HFF-Myc (cell line): ENCODE measurements around the gene SDHC.

ENCODE experiments used
- DNase-seq: peaks from one replicate; pipeline ENCODE4 v3.0.0-alpha.2; 2011; ENCODE audit warnings: low read depth; ENCODE audit errors: extremely low read depth
- H3K4me3 ChIP-seq: replicated peaks from 2 replicates; pipeline ENCODE4 v1.5.1; 2011; ENCODE audit warnings: low read depth, mild to moderate bottlenecking, control low read depth, low read length
- TF ChIP-seq, protein P1 (sequence below): IDR thresholded peaks from 2 replicates; pipeline ENCODE4 v1.5.1; 2012; ENCODE audit warnings: mild to moderate bottlenecking, low read depth, low read length, control low read depth; ENCODE audit errors: missing control alignments

The SDHC gene

DNA sequence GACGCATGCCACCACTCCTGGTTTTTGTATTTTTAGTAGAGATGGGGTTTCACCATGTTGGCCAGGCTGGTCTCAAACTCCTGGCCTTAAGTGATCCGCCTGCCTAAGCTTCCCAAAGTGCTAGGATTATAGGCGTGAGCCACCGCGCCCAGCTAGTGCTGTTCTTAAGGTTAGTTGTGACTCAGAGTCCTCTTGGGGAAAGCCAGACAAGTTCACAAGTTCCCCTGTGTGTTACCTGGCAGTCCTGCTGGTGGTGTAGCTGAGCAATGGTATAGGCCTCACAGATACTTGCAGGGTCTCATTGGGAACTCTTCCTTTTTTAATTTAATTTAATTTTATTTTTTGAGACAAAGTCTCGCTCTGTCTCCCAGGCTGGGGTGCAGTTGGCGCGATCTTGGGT lies 42.9 kb downstream of the SDHC start:
- DNase-seq: no peak
- TF ChIP-seq, protein P1, sequence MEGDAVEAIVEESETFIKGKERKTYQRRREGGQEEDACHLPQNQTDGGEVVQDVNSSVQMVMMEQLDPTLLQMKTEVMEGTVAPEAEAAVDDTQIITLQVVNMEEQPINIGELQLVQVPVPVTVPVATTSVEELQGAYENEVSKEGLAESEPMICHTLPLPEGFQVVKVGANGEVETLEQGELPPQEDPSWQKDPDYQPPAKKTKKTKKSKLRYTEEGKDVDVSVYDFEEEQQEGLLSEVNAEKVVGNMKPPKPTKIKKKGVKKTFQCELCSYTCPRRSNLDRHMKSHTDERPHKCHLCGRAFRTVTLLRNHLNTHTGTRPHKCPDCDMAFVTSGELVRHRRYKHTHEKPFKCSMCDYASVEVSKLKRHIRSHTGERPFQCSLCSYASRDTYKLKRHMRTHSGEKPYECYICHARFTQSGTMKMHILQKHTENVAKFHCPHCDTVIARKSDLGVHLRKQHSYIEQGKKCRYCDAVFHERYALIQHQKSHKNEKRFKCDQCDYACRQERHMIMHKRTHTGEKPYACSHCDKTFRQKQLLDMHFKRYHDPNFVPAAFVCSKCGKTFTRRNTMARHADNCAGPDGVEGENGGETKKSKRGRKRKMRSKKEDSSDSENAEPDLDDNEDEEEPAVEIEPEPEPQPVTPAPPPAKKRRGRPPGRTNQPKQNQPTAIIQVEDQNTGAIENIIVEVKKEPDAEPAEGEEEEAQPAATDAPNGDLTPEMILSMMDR: no peak
- H3K4me3 ChIP-seq: no peak overlapping the region

- no peak overlapping the region for H3K4me3 ChIP-seq
Measured at GRCh38 chr1:161359291-161359690, 45.1 kb downstream of the SDHC start.

GRCh38 chr1:161364332-161364731 lies 50.2 kb downstream of the SDHC start:
- TF ChIP-seq, protein P1: no peak
- no peak overlapping the region for H3K4me3 ChIP-seq
- no peak for DNase-seq

More at GRCh38 chr1:161359291-161359690, 45.1 kb downstream of the SDHC start:
- TF ChIP-seq, protein P1: no peak
- DNase-seq: no peak

- no peak for DNase-seq
- H3K4me3 ChIP-seq: no peak overlapping the region
- TF ChIP-seq, protein P1: no peak
Measured at GRCh38 chr1:161365207-161365606, 51.0 kb downstream of the SDHC start.

GRCh38 chr1:161367684-161368400 lies 53.7 kb downstream of the SDHC start, which contains the start of gene CFAP126:
Gene CFAP126, minus strand, starts transcription at chr1:161367876. Its CDS starts 8 bp downstream, at chr1:161367868.
- TF ChIP-seq, protein P1: no peak
- H3K4me3 ChIP-seq: no peak within 1 kb of the TSS
- DNase-seq: peak; percentile 32

- H3K4me3 ChIP-seq: no peak overlapping the region
- DNase-seq: no peak
- TF ChIP-seq, protein P1: no peak
Measured at GRCh38 chr1:161373442-161373841, 59.3 kb downstream of the SDHC start.
